Liver (tissue), 9 donors: Measurements from ENCODE around the gene MFN1. TPM values are rescaled to one million over a fixed set of nuclear protein-coding genes. Genes with fewer than 3 reads are reported as not detected.

Source experiments
- DNase-seq: peaks from one replicate; pipeline ENCODE4 v3.0.0-alpha.2; 2017; ENCODE audit warnings: low spot score
- H3K27ac ChIP-seq, 2 donors: one replicate each; pipeline ENCODE4 v1.7.0; 2013; ENCODE audit warnings: inconsistent platforms in 2 of 2, low read length in 2 of 2, control low read depth in 1 of 2, low read depth in 1 of 2, mild to moderate bottlenecking in 1 of 2
- H3K27me3 ChIP-seq, 4 donors: one replicate each; pipeline versions ENCODE4 v1.6.1 to v1.7.0; 2013; ENCODE audit warnings: low read length in 3 of 4, inconsistent platforms in 1 of 4, mild to moderate bottlenecking in 1 of 4, moderate library complexity in 1 of 4; ENCODE audit not compliant: control insufficient read depth in 4 of 4, insufficient read depth in 4 of 4
- H3K36me3 ChIP-seq, 4 donors: one replicate each; pipeline versions ENCODE4 v1.6.1 to v1.7.0; 2013; ENCODE audit warnings: low read length in 3 of 4, mild to moderate bottlenecking in 3 of 4, low read depth in 1 of 4, moderate library complexity in 1 of 4; ENCODE audit not compliant: control insufficient read depth in 4 of 4, insufficient read depth in 3 of 4
- H3K4me1 ChIP-seq, 4 donors: one replicate each; pipeline versions ENCODE4 v1.6.1 to v1.7.0; 2013; ENCODE audit warnings: low read length in 3 of 4, mild to moderate bottlenecking in 3 of 4, moderate library complexity in 1 of 4; ENCODE audit not compliant: control insufficient read depth in 4 of 4, insufficient read depth in 4 of 4
- H3K4me3 ChIP-seq, 3 donors: one replicate each; pipeline versions ENCODE4 v1.6.1 to v1.7.0; 2013; ENCODE audit warnings: low read length in 3 of 3, control low read depth in 1 of 3, low read depth in 1 of 3, mild to moderate bottlenecking in 1 of 3
- H3K9ac ChIP-seq, 2 donors: one replicate each; pipeline ENCODE4 v1.7.0; 2013; ENCODE audit warnings: low read length in 2 of 2, mild to moderate bottlenecking in 2 of 2, moderate library complexity in 2 of 2, control low read depth in 1 of 2, low read depth in 1 of 2
- H3K9me3 ChIP-seq, 4 donors: one replicate each; pipeline versions ENCODE4 v1.6.1 to v1.7.0; 2013; ENCODE audit warnings: low read length in 3 of 4; ENCODE audit not compliant: control insufficient read depth in 4 of 4
- ATF3 ChIP-seq: IDR thresholded peaks from 2 replicates; pipeline ENCODE4 v1.6.1; 2016; ENCODE audit warnings: antibody characterized with exemption
- CTCF ChIP-seq: fragments of 150-350 bp; IDR thresholded peaks from 2 replicates; pipeline ENCODE4 v1.5.1; 2017; ENCODE audit warnings: improper control_type of control experiment, low read depth, low read length; ENCODE audit not compliant: missing input control
- EGR1 ChIP-seq, 2 donors: IDR thresholded peaks; 2 replicates each; pipeline ENCODE4 v1.6.1; 2016 to 2018; ENCODE audit warnings: antibody characterized with exemption in 2 of 2, low read depth in 2 of 2
- FOXA2 ChIP-seq: IDR thresholded peaks from 2 replicates; pipeline ENCODE4 v1.6.1; 2016; ENCODE audit warnings: antibody characterized with exemption
- GABPA ChIP-seq, 2 donors: IDR thresholded peaks in 1 of 2; conservative IDR thresholded peaks in 1 of 2; 2 replicates each; pipeline ENCODE4 v1.6.1; 2016; ENCODE audit warnings: antibody characterized with exemption in 2 of 2, mild to moderate bottlenecking in 1 of 2, moderate library complexity in 1 of 2
- HNF4G ChIP-seq: IDR thresholded peaks from 2 replicates; pipeline ENCODE4 v1.6.1; 2016; ENCODE audit warnings: antibody characterized with exemption
- MAX ChIP-seq: IDR thresholded peaks from 2 replicates; pipeline ENCODE4 v1.6.1; 2016; ENCODE audit warnings: antibody characterized with exemption
- NR2F2 ChIP-seq: IDR thresholded peaks from 2 replicates; pipeline ENCODE4 v1.6.1; 2016; ENCODE audit warnings: antibody characterized with exemption
- RAD21 ChIP-seq, 2 donors: IDR thresholded peaks; 2 replicates each; pipeline ENCODE4 v1.6.1; 2016; ENCODE audit warnings: antibody characterized with exemption in 2 of 2, mild to moderate bottlenecking in 2 of 2
- REST ChIP-seq: IDR thresholded peaks from 2 replicates; pipeline ENCODE4 v1.6.1; 2016; ENCODE audit warnings: antibody characterized with exemption, mild to moderate bottlenecking
- RXRA ChIP-seq, 2 donors: IDR thresholded peaks; 2 replicates each; pipeline ENCODE4 v1.6.1; 2017 to 2018; ENCODE audit warnings: antibody characterized with exemption in 2 of 2, mild to moderate bottlenecking in 1 of 2
- SP1 ChIP-seq: IDR thresholded peaks from 2 replicates; pipeline ENCODE4 v1.6.1; 2018; ENCODE audit warnings: antibody characterized with exemption, mild to moderate bottlenecking
- TAF1 ChIP-seq: conservative IDR thresholded peaks from 2 replicates; pipeline ENCODE4 v1.6.1; 2016; ENCODE audit warnings: antibody characterized with exemption, mild to moderate bottlenecking
- YY1 ChIP-seq: IDR thresholded peaks from 2 replicates; pipeline ENCODE4 v1.6.1; 2016; ENCODE audit warnings: antibody characterized with exemption, mild to moderate bottlenecking
- ZBTB33 ChIP-seq: IDR thresholded peaks from 2 replicates; pipeline ENCODE4 v1.6.1; 2016; ENCODE audit warnings: antibody characterized with exemption
- WGBS: extraction: QIAGEN DNeasy Blood & Tissue Kit; methylation state at CpG from one replicate; pipeline ENCODE4 v1.1.7; 2013; 5-methylcytosine and 5-hydroxymethylcytosine counted together
- polyA plus RNA-seq, 2 donors: library from polyadenylated mRNA; stranded (reverse) in 1 of 2; unstranded in 1 of 2; fragments of 200-250 nt in 1 of 2; fragments of >200 nt in 1 of 2; fragmentation: Nextera tagmentation in 1 of 2; extraction: Ambion mirVana in 1 of 2; gene quantifications; one replicate each; pipeline versions ENCODE4 v1.2.1 to v1.2.3, GENCODE V29; 2013 to 2015
- total RNA-seq, 2 donors: library from RNA; depleted of rRNA; stranded (reverse); fragments of >200 nt; gene quantifications; one replicate each; pipeline ENCODE4 v1.2.3, GENCODE V29; 2014
- donor health status: healthy.
- donor health status: healthy.
- donor health status: healthy.
- donor health status: healthy.
- donor health status: healthy.

MFN1 gene
- total and polyA plus RNA-seq, 4 donors: 6.4 to 31.9 (median 12.7) TPM

- Histone ChIP-seq H3K27me3 (no peaks in the 10 kb centered on the region), H3K4me3 (no peak overlapping the region), H3K9me3 (no peaks in the 10 kb centered on the region), H3K27ac (no peak overlapping the region), H3K36me3 (peaks cover 0 to 5% (median 0%) of the 10 kb centered on the region in 4 donors), H3K9ac (no peak overlapping the region), H3K4me1 (no peaks in the 10 kb centered on the region)
- DNase-seq: no peak
- TF ChIP-seq FOXA2 (no peak), GABPA (IDR thresholded peaks at IDR 0.05 in 1 of 2, conservative IDR thresholded peaks at IDR 0.05 in 1 of 2) (no peak), REST (no peak), TAF1 (no peak), RXRA (IDR thresholded peaks at IDR 0.05) (no peak), ZBTB33 (no peak), HNF4G (no peak), MAX (no peak), CTCF (no peak), RAD21 (IDR thresholded peaks at IDR 0.05) (no peak), NR2F2 (no peak), SP1 (no peak), ATF3 (no peak), YY1 (no peak), EGR1 (IDR thresholded peaks at IDR 0.05; ENCODE audit: low read depth in 2 of 2) (no peak)
- 89% methylated on average over 4 of the region's 4 CpGs for WGBS
Measured at GRCh38 chr3:179415377-179415776, 67.9 kb downstream of the MFN1 start.

GRCh38 chr3:179416681-179417080 is 69.2 kb downstream of the MFN1 start:
- Histone ChIP-seq H3K9ac (no peak overlapping the region), H3K9me3 (no peaks in the 10 kb centered on the region), H3K27ac (no peak overlapping the region), H3K4me1 (no peaks in the 10 kb centered on the region), H3K36me3 (peaks cover 0 to 5% (median 0%) of the 10 kb centered on the region in 4 donors), H3K27me3 (no peaks in the 10 kb centered on the region), H3K4me3 (no peak overlapping the region)
- no peak for TF ChIP-seq EGR1 (IDR thresholded peaks at IDR 0.05; ENCODE audit: low read depth in 2 of 2)
- no peak for DNase-seq
- whole genome bisulfite sequencing: 95% methylated on average over 2 of the region's 2 CpGs
